Common myeloid progenitor, CD34-positive (primary cell): Measurements from ENCODE around the gene HOXD10. TPM values are rescaled to one million over a fixed set of nuclear protein-coding genes. Genes with fewer than 3 reads are reported as not detected.
A peak's percentile ranks its signal among the peaks of the same experiment; 100 is the strongest.

Source experiments
- CTCF ChIA-PET: fragments of 350-600 bp; sonication (Branson Sonifier 250); formaldehyde crosslinking; loops from one replicate; lab custom pipeline; 2021; ENCODE audit warnings: antibody characterized with exemption; lab: Charles Lee
- POLR2A ChIA-PET: fragments of 350-600 bp; sonication (Branson Sonifier 250); formaldehyde crosslinking; loops from one replicate; lab custom pipeline; 2021; ENCODE audit warnings: antibody characterized with exemption; lab: Charles Lee
- DNase-seq, 3 donors: peaks; one replicate each; pipeline versions ENCODE4 v3.0.0 to v3.0.0-alpha.2; 2013
- H3K27ac ChIP-seq, 2 experiments: 1 replicate in 1 of 2; 2 replicates in 1 of 2; pipeline ENCODE4 v1.7.0; 2013; ENCODE audit warnings: inconsistent platforms in 2 of 2, low read length in 2 of 2, mild to moderate bottlenecking in 2 of 2, low read depth in 1 of 2, moderate library complexity in 1 of 2; ENCODE audit not compliant: severe bottlenecking in 2 of 2, insufficient read depth in 1 of 2, poor library complexity in 1 of 2
- H3K27me3 ChIP-seq, 5 experiments: replicated peaks in 2 of 5; 1 replicate in 3 of 5; 2 replicates in 2 of 5; pipeline versions ENCODE4 v1.6.1 to v1.7.0; 2013; ENCODE audit warnings: low read length in 4 of 5, mild to moderate bottlenecking in 2 of 5, moderate library complexity in 2 of 5, inconsistent platforms in 1 of 5; ENCODE audit not compliant: insufficient read depth in 5 of 5, control insufficient read depth in 4 of 5
- H3K36me3 ChIP-seq, 4 experiments: 1 replicate in 2 of 4; 2 replicates in 2 of 4; pipeline versions ENCODE4 v1.6.1 to v1.7.0; 2013; ENCODE audit warnings: low read length in 3 of 4, control low read depth in 1 of 4, mild to moderate bottlenecking in 1 of 4; ENCODE audit not compliant: control insufficient read depth in 4 of 4, insufficient read depth in 4 of 4
- H3K4me1 ChIP-seq, 4 experiments: 1 replicate in 3 of 4; 2 replicates in 1 of 4; pipeline versions ENCODE4 v1.6.1 to v1.7.1; 2013; ENCODE audit warnings: low read length in 3 of 4, mild to moderate bottlenecking in 3 of 4, control low read depth in 1 of 4, inconsistent platforms in 1 of 4, moderate library complexity in 1 of 4; ENCODE audit not compliant: control insufficient read depth in 4 of 4, insufficient read depth in 4 of 4; ENCODE audit errors: control extremely low read depth in 1 of 4
- H3K4me3 ChIP-seq, 7 experiments: 1 replicate in 4 of 7; 2 replicates in 3 of 7; pipeline versions ENCODE4 v1.5.1 to v1.7.0; 2013; ENCODE audit warnings: mild to moderate bottlenecking in 7 of 7, low read length in 6 of 7, moderate library complexity in 6 of 7, inconsistent platforms in 2 of 7, low read depth in 2 of 7, control low read depth in 1 of 7; ENCODE audit not compliant: insufficient read depth in 4 of 7, control insufficient read depth in 1 of 7; ENCODE audit errors: extremely low read depth in 1 of 7
- H3K9me3 ChIP-seq, 5 experiments: 1 replicate in 4 of 5; 2 replicates in 1 of 5; pipeline versions ENCODE4 v1.6.1 to v1.7.1; 2013; ENCODE audit warnings: low read length in 4 of 5, mild to moderate bottlenecking in 2 of 5, inconsistent platforms in 1 of 5, low read depth in 1 of 5, moderate library complexity in 1 of 5; ENCODE audit not compliant: control insufficient read depth in 4 of 5, insufficient read depth in 2 of 5; ENCODE audit errors: control extremely low read depth in 1 of 5
- WGBS: methylation state at CpG from one replicate; pipeline ENCODE4 v1.1.5; 2013; ENCODE audit not compliant: insufficient coverage; 5-methylcytosine and 5-hydroxymethylcytosine counted together
- polyA plus RNA-seq: library from polyadenylated mRNA; unstranded; fragments of 120-200 nt; gene quantifications from one replicate; pipeline ENCODE4 v1.2.1, GENCODE V29; 2013

Gene HOXD10
- polyA plus RNA-seq, result not detected

DNA sequence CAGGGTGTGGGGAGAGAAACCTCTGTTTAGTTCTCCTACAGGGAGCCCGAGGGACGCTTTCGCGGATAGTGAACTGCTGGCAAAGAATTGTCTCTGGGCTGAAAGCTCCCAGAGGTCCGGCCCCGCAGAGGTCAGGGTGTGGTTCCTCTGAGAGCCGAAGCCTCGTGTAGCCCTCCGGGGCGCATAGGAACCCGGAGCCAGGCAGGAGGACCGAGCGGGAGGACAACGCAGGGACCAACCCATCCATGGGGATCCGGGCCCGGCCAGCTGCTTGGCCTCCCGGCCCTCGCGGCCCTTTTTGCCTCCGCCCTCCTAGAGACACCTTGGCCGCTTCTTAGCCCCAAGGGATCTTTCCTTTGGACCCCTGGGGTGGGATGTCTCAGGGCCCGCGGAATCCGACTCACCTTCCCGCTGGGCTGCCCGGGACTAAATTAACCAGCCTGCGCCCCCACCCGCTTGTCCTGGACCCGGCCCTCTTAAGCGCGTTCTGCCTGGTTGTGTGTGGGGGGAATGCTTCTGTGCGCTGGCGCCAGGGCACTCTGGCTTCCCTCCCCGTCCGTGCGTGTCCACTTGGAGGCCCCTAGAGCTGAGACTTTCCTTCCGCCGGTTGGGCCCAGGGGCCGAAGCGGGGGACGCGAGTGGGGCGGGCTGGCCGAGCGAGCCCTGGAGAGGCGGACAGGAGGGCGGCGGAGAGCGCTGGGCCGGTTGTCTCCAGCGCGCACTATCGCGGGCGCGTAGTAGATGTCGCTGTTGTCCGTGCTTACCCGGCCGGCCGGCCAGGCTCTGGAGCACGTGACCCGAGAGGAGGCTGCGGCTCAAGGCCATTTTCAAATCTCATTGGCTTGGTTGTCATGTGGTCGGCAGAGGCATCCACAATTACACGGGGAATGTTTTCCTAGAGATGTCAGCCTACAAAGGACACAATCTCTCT lies at the start of gene HOXD10:
Gene HOXD10 (plus strand): TSS at position 896 of the 931 bp plus-strand sequence. CDS start 56 bp downstream, outside the sequence.
- WGBS, result 7% methylated on average over 52 of the region's 66 CpGs
- Histone ChIP-seq H3K4me3 (no peak within 1 kb of the TSS), H3K36me3 (no peaks in the 10 kb centered on the region), H3K9me3 (peaks cover 0 to 12% (median 0%) of the 10 kb centered on the region in 5 experiments), H3K27ac (no peak within 1 kb of the TSS), H3K27me3 (peaks cover 20 to 100% (median 82%) of the 10 kb centered on the region in 5 experiments), H3K4me1 (no peaks in the 10 kb centered on the region)
- ChIA-PET CTCF (interaction anchor here (1.4 to 1.9 kb wide), 2 partner anchors 18 to 536 kb away, joined by 4 to 5 read pairs; no protein-coding TSS in a partner anchor), POLR2A (no interaction called here)
- DNase-seq, result no peak

- Histone ChIP-seq H3K27ac (no peak overlapping the region), H3K4me3 (peak overlapping the region in 5 of 7 experiments; percentile 1 to 56 (median 47)), H3K36me3 (no peaks in the 10 kb centered on the region), H3K27me3 (peaks cover 23 to 100% (median 73%) of the 10 kb centered on the region in 5 experiments), H3K4me1 (peaks cover 0 to 20% (median 13%) of the 10 kb centered on the region in 4 experiments), H3K9me3 (peaks cover 0 to 2% (median 0%) of the 10 kb centered on the region in 5 experiments)
- WGBS, result 6% methylated on average over 33 of the region's 38 CpGs
- ChIA-PET CTCF (interaction anchor here (0.6 to 2.3 kb wide), 3 partner anchors 12 to 704 kb away, joined by 3 to 8 read pairs (median 4); no protein-coding TSS in a partner anchor), POLR2A (interaction anchor here (0.7 kb wide), 1 partner anchor 24 kb away, joined by 3 read pairs; no protein-coding TSS in a partner anchor)
- no peak for DNase-seq
Observed at GRCh38 chr2:176067589-176068418, 48.8 kb upstream of the HOXD10 start.

- Histone ChIP-seq H3K4me3 (no peak overlapping the region), H3K9me3 (peaks cover 0 to 2% (median 0%) of the 10 kb centered on the region in 5 experiments), H3K27ac (no peak overlapping the region), H3K36me3 (no peaks in the 10 kb centered on the region), H3K4me1 (peaks cover 0 to 20% (median 13%) of the 10 kb centered on the region in 4 experiments), H3K27me3 (peaks cover 23 to 100% (median 72%) of the 10 kb centered on the region in 5 experiments)
- ChIA-PET POLR2A (no interaction called here), CTCF (interaction anchor here (0.6 to 2.3 kb wide), 4 partner anchors 11 to 705 kb away, joined by 3 to 8 read pairs (median 4); no protein-coding TSS in a partner anchor)
- no peak for DNase-seq
- WGBS, result 6% methylated on average over 30 of the region's 30 CpGs
Observed at GRCh38 chr2:176068419-176068832, 48.2 kb upstream of the HOXD10 start.

DNA sequence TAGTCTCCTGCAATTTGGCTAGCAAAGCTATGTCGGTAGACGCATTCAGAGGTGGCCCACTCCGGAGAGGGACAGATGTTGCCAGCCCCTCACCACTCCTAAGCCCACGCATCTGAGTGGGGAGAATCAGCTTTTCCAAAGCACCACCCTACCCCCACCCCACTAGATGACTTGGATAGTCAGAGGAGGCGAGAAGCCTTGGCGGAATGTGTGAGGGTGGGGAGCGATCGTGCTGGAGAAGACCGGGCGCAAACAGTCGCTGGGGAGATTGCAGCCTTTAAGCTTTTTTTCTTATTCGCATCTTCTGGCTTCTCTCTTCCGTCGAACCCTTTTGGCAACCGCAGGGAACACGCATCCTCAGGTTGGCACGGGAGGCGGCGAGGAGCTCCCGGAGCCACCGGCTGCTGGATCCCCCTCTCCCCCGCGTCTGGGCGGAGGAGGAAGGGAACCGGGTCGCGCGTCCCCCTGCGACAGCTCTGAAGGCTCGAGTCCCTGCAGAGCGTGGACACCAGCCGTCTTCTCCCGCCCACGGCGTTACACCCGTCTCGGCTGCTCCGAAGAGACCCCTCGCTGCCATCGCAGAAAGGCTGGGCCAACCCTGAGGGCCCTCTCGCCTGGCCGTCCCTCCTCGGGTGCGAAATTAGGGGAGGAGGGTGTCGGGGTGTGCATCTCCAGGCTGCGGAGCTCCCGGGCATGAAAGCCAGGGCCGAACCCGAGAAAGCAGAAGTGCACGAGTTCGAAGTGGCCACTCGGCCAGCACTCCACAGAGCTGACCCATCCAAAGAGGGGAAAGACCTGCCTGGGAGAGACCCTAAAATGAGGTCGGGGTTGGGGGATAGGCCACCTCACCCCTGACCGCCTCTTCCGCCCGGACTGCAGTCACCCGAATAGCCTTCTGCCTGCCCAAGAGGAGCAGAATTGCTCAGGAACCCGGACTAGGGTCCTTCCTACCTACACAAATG lies 45.0 kb upstream of the HOXD10 start:
- ChIA-PET POLR2A (interaction anchor here (0.6 kb wide), 1 partner anchor 564 kb away, joined by 3 read pairs; no protein-coding TSS in a partner anchor), CTCF (interaction anchor here (1.3 to 1.9 kb wide), 6 partner anchors 10 to 709 kb away, joined by 3 to 6 read pairs (median 4); no protein-coding TSS in a partner anchor)
- H3K27me3 ChIP-seq, result peaks cover 19 to 100% (median 74%) of the 10 kb centered on the region in 5 experiments
- H3K9me3 ChIP-seq, result peaks cover 0 to 2% (median 0%) of the 10 kb centered on the region in 5 experiments
- H3K4me3 ChIP-seq, result no peak overlapping the region
- DNase-seq, result peak in 1 of 3 donors; percentile 12
- H3K27ac ChIP-seq, result no peak overlapping the region
- WGBS, result 6% methylated on average over 51 of the region's 58 CpGs
- no peaks in the 10 kb centered on the region for H3K36me3 ChIP-seq
- H3K4me1 ChIP-seq, result peaks cover 0 to 20% (median 13%) of the 10 kb centered on the region in 4 experiments

DNA sequence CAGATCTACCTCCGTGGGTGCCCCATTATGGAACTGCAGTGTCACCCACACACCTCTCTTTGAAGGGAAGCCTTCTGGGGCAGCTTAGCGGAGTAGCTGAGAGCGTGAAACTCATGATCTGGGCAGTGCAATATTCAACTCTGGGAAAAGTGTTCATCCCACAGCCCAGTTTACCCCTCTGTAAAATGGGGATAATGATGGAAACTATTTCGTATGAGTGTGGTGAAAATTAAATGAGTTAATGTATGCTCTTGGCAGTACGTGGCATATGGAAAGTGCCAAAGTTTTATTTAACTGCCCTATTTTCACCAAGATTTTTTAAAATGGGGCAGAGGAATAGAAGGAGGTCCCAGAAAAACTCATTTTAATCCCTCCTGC lies 44.3 kb upstream of the HOXD10 start:
- H3K4me1 ChIP-seq, result peaks cover 0 to 14% (median 9%) of the 10 kb centered on the region in 4 experiments
- POLR2A ChIA-PET, result no interaction called here
- DNase-seq, result peak in 1 of 3 donors; percentile 5
- WGBS, result 23% methylated on average over 5 of the region's 5 CpGs
- H3K27ac ChIP-seq, result no peak overlapping the region
- no peak overlapping the region for H3K4me3 ChIP-seq
- CTCF ChIA-PET, result interaction anchor here (1.3 to 1.9 kb wide), 5 partner anchors 9 to 710 kb away, joined by 3 to 4 read pairs (median 3); no protein-coding TSS in a partner anchor
- H3K36me3 ChIP-seq, result no peaks in the 10 kb centered on the region
- H3K27me3 ChIP-seq, result peaks cover 25 to 100% (median 75%) of the 10 kb centered on the region in 5 experiments
- H3K9me3 ChIP-seq, result peaks cover 0 to 2% (median 0%) of the 10 kb centered on the region in 5 experiments
